ENCODE data around the gene MESP2.

GRCh38 chr15:89732451-89733172 is 43.5 kb upstream of the MESP2 start:
- no peak for TF ChIP-seq POLR2AphosphoS5 (IDR thresholded peaks at IDR 0.05; ENCODE audit: low read depth, low read length)
- TF ChIP-seq FOXP2 (optimal IDR thresholded peaks at IDR 0.05; ENCODE audit: borderline replicate concordance, extremely low read depth, extremely low read length, insufficient read depth), result no peak
- TF ChIP-seq, protein P1, sequence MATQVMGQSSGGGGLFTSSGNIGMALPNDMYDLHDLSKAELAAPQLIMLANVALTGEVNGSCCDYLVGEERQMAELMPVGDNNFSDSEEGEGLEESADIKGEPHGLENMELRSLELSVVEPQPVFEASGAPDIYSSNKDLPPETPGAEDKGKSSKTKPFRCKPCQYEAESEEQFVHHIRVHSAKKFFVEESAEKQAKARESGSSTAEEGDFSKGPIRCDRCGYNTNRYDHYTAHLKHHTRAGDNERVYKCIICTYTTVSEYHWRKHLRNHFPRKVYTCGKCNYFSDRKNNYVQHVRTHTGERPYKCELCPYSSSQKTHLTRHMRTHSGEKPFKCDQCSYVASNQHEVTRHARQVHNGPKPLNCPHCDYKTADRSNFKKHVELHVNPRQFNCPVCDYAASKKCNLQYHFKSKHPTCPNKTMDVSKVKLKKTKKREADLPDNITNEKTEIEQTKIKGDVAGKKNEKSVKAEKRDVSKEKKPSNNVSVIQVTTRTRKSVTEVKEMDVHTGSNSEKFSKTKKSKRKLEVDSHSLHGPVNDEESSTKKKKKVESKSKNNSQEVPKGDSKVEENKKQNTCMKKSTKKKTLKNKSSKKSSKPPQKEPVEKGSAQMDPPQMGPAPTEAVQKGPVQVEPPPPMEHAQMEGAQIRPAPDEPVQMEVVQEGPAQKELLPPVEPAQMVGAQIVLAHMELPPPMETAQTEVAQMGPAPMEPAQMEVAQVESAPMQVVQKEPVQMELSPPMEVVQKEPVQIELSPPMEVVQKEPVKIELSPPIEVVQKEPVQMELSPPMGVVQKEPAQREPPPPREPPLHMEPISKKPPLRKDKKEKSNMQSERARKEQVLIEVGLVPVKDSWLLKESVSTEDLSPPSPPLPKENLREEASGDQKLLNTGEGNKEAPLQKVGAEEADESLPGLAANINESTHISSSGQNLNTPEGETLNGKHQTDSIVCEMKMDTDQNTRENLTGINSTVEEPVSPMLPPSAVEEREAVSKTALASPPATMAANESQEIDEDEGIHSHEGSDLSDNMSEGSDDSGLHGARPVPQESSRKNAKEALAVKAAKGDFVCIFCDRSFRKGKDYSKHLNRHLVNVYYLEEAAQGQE (IDR thresholded peaks at IDR 0.05; ENCODE audit: insufficient read depth in 1 of 2, low read depth in 2 of 2, low read length in 2 of 2), result no peak
- no peak for TF ChIP-seq TAF1 (IDR thresholded peaks at IDR 0.05; ENCODE audit: borderline replicate concordance, insufficient read depth, low read length)
